ENCODE results near the gene FTO. TPM values are rescaled to one million over a fixed set of nuclear protein-coding genes. Genes with fewer than 3 reads are reported as not detected.

The FTO gene
- total and polyA plus RNA-seq, 2 of the 13 experiments (the other 11 are each of a cell fraction or from before 2014, with no cell fraction given) = 41.6 to 55.8 TPM

DNA sequence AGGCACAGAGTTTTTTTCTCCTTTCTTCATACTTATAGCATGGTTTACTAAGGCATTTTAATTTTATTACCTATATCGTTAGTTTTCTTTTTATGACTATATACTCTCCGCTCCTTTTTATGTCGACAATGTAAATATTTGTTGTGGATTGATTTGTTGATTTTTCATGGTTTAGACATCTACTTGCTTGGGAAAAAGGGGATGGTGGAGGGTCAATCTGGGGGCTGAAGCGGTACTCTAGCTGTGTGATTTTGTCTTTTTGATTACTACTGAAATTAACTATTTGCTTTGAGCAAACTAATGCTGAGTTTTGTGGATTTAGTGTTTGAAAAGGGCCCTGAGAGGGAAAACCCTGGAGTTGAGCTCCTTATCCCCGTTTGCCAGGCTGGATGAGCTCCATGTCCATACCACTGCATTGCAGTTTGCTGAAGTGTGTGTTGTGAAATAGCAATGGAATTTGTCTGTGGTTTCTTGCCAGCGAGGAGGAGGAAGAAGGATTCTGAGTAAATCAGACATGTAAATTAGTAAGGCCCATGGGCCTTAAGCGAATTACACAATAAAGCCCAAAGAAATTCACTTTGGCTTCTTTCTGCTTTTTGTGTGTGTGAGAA lies 72.0 kb downstream of the FTO start (continued):
- TF ChIP-seq KDM1A (CRISPR knock-in tag; IDR thresholded peaks at IDR 0.05) (no peak), EP300 (IDR thresholded peaks at IDR 0.05; ENCODE audit: low read depth in 2 of 2, low read length in 2 of 2) (peak in 1 of 2 experiments; percentile 62; a peak in 2 of 4 replicates), EP300 (CRISPR knock-in tag; IDR thresholded peaks at IDR 0.05; ENCODE audit: borderline replicate concordance) (peak; percentile 59; the same call in 1 of the 2 replicates), RERE (CRISPR knock-in tag; IDR thresholded peaks at IDR 0.05; ENCODE audit: low read depth) (peak; percentile 78; the same call in 1 of the 2 replicates), NCOA2 (CRISPR knock-in tag; IDR thresholded peaks at IDR 0.05) (peak; percentile 55), GATAD2A (CRISPR knock-in tag; IDR thresholded peaks at IDR 0.05) (peak; percentile 90), CBFB (CRISPR knock-in tag; IDR thresholded peaks at IDR 0.05) (peak; percentile 88), HMG20A (CRISPR knock-in tag; IDR thresholded peaks at IDR 0.05; ENCODE audit: borderline replicate concordance) (peak; percentile 53), RARA (CRISPR knock-in tag; IDR thresholded peaks at IDR 0.05) (peak; percentile 78), CEBPB (IDR thresholded peaks at IDR 0.05; ENCODE audit: borderline replicate concordance, low read depth, low read length) (peak; percentile 97), CEBPG (CRISPR knock-in tag; IDR thresholded peaks at IDR 0.05) (peak; percentile 94), ZMYM3 (CRISPR knock-in tag; IDR thresholded peaks at IDR 0.05) (0 out of 2 replicates have a peak, but pooled peaks have one; percentile 26), NR1H2 (CRISPR knock-in tag; IDR thresholded peaks at IDR 0.05; ENCODE audit: borderline replicate concordance, low read depth) (no peak), TGIF2 (CRISPR knock-in tag; IDR thresholded peaks at IDR 0.05) (peak; percentile 51; the same call in 1 of the 2 replicates), SOX13 (IDR thresholded peaks at IDR 0.05) (no peak), SOX13 (CRISPR knock-in tag; conservative IDR thresholded peaks at IDR 0.05 in 1 of 2, IDR thresholded peaks at IDR 0.05 in 1 of 2) (peak in 1 of 2 experiments; percentile 68; a peak in 2 of 4 replicates), GFI1 (CRISPR knock-in tag; IDR thresholded peaks at IDR 0.05; ENCODE audit: borderline replicate concordance) (0 out of 2 replicates have a peak, but pooled peaks have one; percentile 35), ISL2 (CRISPR knock-in tag; IDR thresholded peaks at IDR 0.05) (peak; percentile 76), FOXA1 (IDR thresholded peaks at IDR 0.05) (0 out of 2 replicates have a peak, but pooled peaks have one; percentile 36), FOXA1 (CRISPR knock-in tag; IDR thresholded peaks at IDR 0.05) (no peak), ZFY (CRISPR knock-in tag; IDR thresholded peaks at IDR 0.05) (0 out of 2 replicates have a peak, but pooled peaks have one; percentile 21), TARDBP (CRISPR knock-in tag; IDR thresholded peaks at IDR 0.05) (peak; percentile 42; the same call in 1 of the 2 replicates), ETV5 (CRISPR knock-in tag; IDR thresholded peaks at IDR 0.05; ENCODE audit: borderline replicate concordance) (peak; percentile 10; the same call in 1 of the 2 replicates)
- TF ChIP-seq, protein P1, sequence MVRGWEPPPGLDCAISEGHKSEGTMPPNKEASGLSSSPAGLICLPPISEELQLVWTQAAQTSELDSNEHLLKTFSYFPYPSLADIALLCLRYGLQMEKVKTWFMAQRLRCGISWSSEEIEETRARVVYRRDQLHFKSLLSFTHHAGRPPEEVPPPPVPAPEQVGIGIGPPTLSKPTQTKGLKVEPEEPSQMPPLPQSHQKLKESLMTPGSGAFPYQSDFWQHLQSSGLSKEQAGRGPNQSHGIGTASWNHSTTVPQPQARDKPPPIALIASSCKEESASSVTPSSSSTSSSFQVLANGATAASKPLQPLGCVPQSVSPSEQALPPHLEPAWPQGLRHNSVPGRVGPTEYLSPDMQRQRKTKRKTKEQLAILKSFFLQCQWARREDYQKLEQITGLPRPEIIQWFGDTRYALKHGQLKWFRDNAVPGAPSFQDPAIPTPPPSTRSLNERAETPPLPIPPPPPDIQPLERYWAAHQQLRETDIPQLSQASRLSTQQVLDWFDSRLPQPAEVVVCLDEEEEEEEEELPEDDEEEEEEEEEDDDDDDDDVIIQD (CRISPR knock-in tag; IDR thresholded peaks at IDR 0.05; ENCODE audit: low read depth) = peak; percentile 55; the same call in 1 of the 2 replicates
- TF ChIP-seq, protein P2, sequence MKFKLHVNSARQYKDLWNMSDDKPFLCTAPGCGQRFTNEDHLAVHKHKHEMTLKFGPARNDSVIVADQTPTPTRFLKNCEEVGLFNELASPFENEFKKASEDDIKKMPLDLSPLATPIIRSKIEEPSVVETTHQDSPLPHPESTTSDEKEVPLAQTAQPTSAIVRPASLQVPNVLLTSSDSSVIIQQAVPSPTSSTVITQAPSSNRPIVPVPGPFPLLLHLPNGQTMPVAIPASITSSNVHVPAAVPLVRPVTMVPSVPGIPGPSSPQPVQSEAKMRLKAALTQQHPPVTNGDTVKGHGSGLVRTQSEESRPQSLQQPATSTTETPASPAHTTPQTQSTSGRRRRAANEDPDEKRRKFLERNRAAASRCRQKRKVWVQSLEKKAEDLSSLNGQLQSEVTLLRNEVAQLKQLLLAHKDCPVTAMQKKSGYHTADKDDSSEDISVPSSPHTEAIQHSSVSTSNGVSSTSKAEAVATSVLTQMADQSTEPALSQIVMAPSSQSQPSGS (CRISPR knock-in tag; IDR thresholded peaks at IDR 0.05) = 0 out of 2 replicates have a peak, but pooled peaks have one; percentile 32
